Tibial nerve (tissue), 4 donors: ENCODE data around the gene CLASP1. TPM values are rescaled to one million over a fixed set of nuclear protein-coding genes. Genes with fewer than 3 reads are reported as not detected.

Source experiments
- DNase-seq, 2 donors: peaks; one replicate each; pipeline ENCODE4 v3.0.0-alpha.2; 2019; ENCODE audit warnings: low spot score in 2 of 2
- H3K27ac ChIP-seq, 4 donors: fragments of 200-600 bp; sonication (generic) in 3 of 4; one replicate each; pipeline ENCODE4 v1.5.1; 2017 to 2019; ENCODE audit warnings: mild to moderate bottlenecking in 1 of 4
- H3K27me3 ChIP-seq, 2 donors: fragments of 200-600 bp; sonication (generic) in 1 of 2; one replicate each; pipeline versions ENCODE4 v1.5.1 to v1.6.0; 2017 to 2019
- H3K36me3 ChIP-seq, 3 donors: fragments of 200-600 bp; sonication (generic); one replicate each; pipeline ENCODE4 v1.5.1; 2018 to 2019
- H3K4me1 ChIP-seq, 4 donors: fragments of 200-600 bp; sonication (generic) in 3 of 4; one replicate each; pipeline ENCODE4 v1.5.1; 2017 to 2019
- H3K4me3 ChIP-seq, 4 donors: fragments of 200-600 bp; sonication (generic) in 3 of 4; one replicate each; pipeline ENCODE4 v1.5.1; 2017 to 2019; ENCODE audit warnings: mild to moderate bottlenecking in 1 of 4, moderate library complexity in 1 of 4
- H3K9me3 ChIP-seq, 4 donors: fragments of 200-600 bp; sonication (generic) in 3 of 4; one replicate each; pipeline ENCODE4 v1.5.1; 2017 to 2019
- CTCF ChIP-seq, 5 experiments: fragments of 200-600 bp in 3 of 5; fragments of 450-650 bp in 2 of 5; sonication (generic) in 3 of 5; IDR thresholded peaks; one replicate each; pipeline ENCODE4 v1.5.1; 2016 to 2019; ENCODE audit warnings: antibody characterized with exemption in 5 of 5, mild to moderate bottlenecking in 3 of 5, moderate library complexity in 2 of 5
- EP300 ChIP-seq, 2 donors: sonication (generic); formaldehyde crosslinking; IDR thresholded peaks; one replicate each; pipeline ENCODE4 v1.6.1; 2017; ENCODE audit warnings: antibody characterized with exemption in 2 of 2, mild to moderate bottlenecking in 1 of 2
- POLR2A ChIP-seq, 2 donors: fragments of 450-650 bp; IDR thresholded peaks; one replicate each; pipeline ENCODE4 v1.6.1; 2017; ENCODE audit warnings: antibody characterized with exemption in 2 of 2, mild to moderate bottlenecking in 2 of 2, moderate library complexity in 2 of 2
- WGBS, 2 donors: methylation state at CpG; one replicate each; pipeline ENCODE4 v1.1.5; 2018; 5-methylcytosine and 5-hydroxymethylcytosine counted together
- small RNA-seq: library from RNA; depleted of rRNA; stranded (forward); fragments of <200 nt; gene quantifications from one replicate; pipeline ENCODE3, GENCODE V24; 2016
- total RNA-seq, 4 donors: library from RNA; depleted of rRNA; stranded (reverse); fragments of >200 nt; gene quantifications; one replicate each; pipeline ENCODE4 v1.1.0, GENCODE V29; 2016

Gene CLASP1
- total RNA-seq, 4 donors from 2014 or later: 72.8 to 164 (median 88.6) TPM

GRCh38 chr2:121293450-121294325 lies 355.6 kb downstream of the CLASP1 start:
- no peak for DNase-seq
- TF ChIP-seq CTCF (IDR thresholded peaks at IDR 0.05): no peak
- no peak for TF ChIP-seq EP300 (IDR thresholded peaks at IDR 0.05)
- TF ChIP-seq POLR2A (IDR thresholded peaks at IDR 0.05): no peak
- Histone ChIP-seq H3K27me3 (no peaks in the 10 kb centered on the region), H3K27ac (no peak overlapping the region), H3K4me1 (no peaks in the 10 kb centered on the region), H3K9me3 (no peaks in the 10 kb centered on the region), H3K36me3 (no peaks in the 10 kb centered on the region), H3K4me3 (no peak overlapping the region)
- 75 to 76% methylated on average over 14 of the region's 14 CpGs for WGBS, 2 donors

- DNase-seq: no peak
- H3K27ac ChIP-seq: no peak overlapping the region
- WGBS, 2 donors: 94 to 95% methylated on average over 5 of the region's 5 CpGs
- H3K4me1 ChIP-seq: no peaks in the 10 kb centered on the region
- no peak overlapping the region for H3K4me3 ChIP-seq
- no peaks in the 10 kb centered on the region for H3K9me3 ChIP-seq
- peaks cover 0 to under 1% of the 10 kb centered on the region in 2 donors for H3K27me3 ChIP-seq
- no peaks in the 10 kb centered on the region for H3K36me3 ChIP-seq
- TF ChIP-seq EP300 (IDR thresholded peaks at IDR 0.05): no peak
- TF ChIP-seq CTCF (IDR thresholded peaks at IDR 0.05): no peak
- TF ChIP-seq POLR2A (IDR thresholded peaks at IDR 0.05): no peak
Observed at GRCh38 chr2:121291251-121291580, 358.0 kb downstream of the CLASP1 start.

DNA sequence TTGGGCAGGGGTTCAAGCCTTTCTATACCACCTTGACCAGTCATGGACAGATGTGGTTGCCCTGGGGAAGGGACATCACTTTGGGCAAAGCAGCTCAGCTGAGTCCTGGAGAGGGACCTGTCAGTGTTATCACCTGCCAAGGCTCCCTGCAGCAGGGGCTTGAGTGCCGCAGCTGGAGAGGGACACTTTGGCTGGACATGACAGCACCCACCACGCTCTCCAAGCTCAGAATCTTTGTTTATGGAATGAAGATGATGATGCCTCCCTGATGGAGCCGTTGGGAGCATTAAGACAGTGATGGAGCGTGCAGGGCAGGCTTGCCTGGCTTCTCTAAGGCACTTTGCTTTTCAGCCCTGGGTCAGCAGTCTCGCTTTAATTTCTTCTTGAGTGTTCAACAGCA lies 360.0 kb downstream of the CLASP1 start:
- Histone ChIP-seq H3K4me3 (no peak overlapping the region), H3K27me3 (peaks cover 0 to 15% of the 10 kb centered on the region in 2 donors), H3K36me3 (no peaks in the 10 kb centered on the region), H3K27ac (no peak overlapping the region), H3K9me3 (no peaks in the 10 kb centered on the region), H3K4me1 (peaks cover 0 to 12% (median 4%) of the 10 kb centered on the region in 4 donors)
- no peak for DNase-seq
- TF ChIP-seq POLR2A (IDR thresholded peaks at IDR 0.05): no peak
- no peak for TF ChIP-seq CTCF (IDR thresholded peaks at IDR 0.05)
- no peak for TF ChIP-seq EP300 (IDR thresholded peaks at IDR 0.05)
- 81 to 89% methylated on average over 5 of the region's 5 CpGs for WGBS, 2 donors

DNA sequence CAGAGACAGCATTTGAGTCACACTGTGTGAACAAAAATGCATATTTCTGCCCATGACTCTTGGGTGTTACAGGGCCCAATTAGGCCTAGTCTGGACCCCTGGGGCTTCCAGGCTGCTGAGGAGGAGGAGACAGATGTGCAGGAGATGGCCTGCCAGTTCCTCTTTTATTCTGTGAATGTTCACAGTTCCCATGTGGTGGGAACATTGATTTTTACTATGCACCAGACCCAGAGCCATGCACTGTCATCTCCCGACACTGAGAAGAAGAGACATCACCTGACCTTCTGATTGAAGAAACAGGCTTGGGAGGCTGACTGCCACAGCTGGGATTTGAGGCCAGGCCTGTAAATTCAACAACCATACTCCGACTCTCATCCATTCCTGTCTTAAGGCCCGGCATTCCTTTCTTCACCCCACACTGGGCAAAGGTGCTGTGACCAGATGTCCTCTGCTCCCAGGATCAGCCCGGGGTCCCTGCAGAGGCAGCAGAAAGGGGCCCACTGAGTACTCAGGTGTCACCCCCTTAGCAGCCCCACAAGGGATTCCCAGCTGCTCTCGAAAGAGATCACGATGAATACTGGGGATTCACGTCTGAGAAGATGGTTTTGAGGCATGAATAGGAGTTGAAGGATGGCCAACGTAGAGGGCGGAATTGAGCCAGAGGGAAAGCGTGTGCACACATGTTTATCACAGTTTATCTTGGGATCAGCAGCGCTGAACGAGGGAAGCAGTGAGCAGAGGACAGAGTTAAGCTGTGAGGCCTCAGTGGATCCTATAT lies 360.6 kb downstream of the CLASP1 start:
- no peak for DNase-seq
- no peak for TF ChIP-seq CTCF (IDR thresholded peaks at IDR 0.05)
- no peak for TF ChIP-seq POLR2A (IDR thresholded peaks at IDR 0.05)
- TF ChIP-seq EP300 (IDR thresholded peaks at IDR 0.05): no peak
- H3K9me3 ChIP-seq: no peaks in the 10 kb centered on the region
- peaks cover 0 to 17% (median 4%) of the 10 kb centered on the region in 4 donors for H3K4me1 ChIP-seq
- H3K27ac ChIP-seq: no peak overlapping the region
- H3K36me3 ChIP-seq: no peaks in the 10 kb centered on the region
- H3K27me3 ChIP-seq: peaks cover 0 to 22% of the 10 kb centered on the region in 2 donors
- WGBS, 2 donors: 77 to 89% methylated on average over 12 of the region's 12 CpGs
- no peak overlapping the region for H3K4me3 ChIP-seq

- H3K36me3 ChIP-seq: no peaks in the 10 kb centered on the region
- H3K27me3 ChIP-seq: peaks cover 0 to 28% of the 10 kb centered on the region in 2 donors
- WGBS, 2 donors: 90 to 94% methylated on average over 4 of the region's 4 CpGs
- no peak overlapping the region for H3K27ac ChIP-seq
- TF ChIP-seq POLR2A (IDR thresholded peaks at IDR 0.05): no peak
- TF ChIP-seq EP300 (IDR thresholded peaks at IDR 0.05): no peak
- H3K9me3 ChIP-seq: no peaks in the 10 kb centered on the region
- no peak overlapping the region for H3K4me3 ChIP-seq
- peaks cover 0 to 17% (median 4%) of the 10 kb centered on the region in 4 donors for H3K4me1 ChIP-seq
- DNase-seq: no peak
Observed at GRCh38 chr2:121287956-121288355, 361.3 kb downstream of the CLASP1 start.

Small RNA genes within 50 kb of the gene (small RNA-seq; reads per million reads assigned to genes)
- gene RF00019: not detected
- gene RNU4ATAC: 191 reads per million, percentile 96 among the genes with 10 or more reads in this experiment

Other genes with a start within 250 kb of the CLASP1 start
- gene RNU4ATAC, start 118.6 kb downstream of the CLASP1 start, total RNA-seq: not detected
- 10 to 100 TPM; 33.0 to 97.2 (median 50.1) TPM for gene NIFK, start 87.4 kb upstream of the CLASP1 start, total RNA-seq
- 10 to 100 TPM; 32.7 to 50.9 (median 37.4) TPM for gene TSN, start 106.2 kb upstream of the CLASP1 start, total RNA-seq